Activated CD8-positive, alpha-beta memory T cell treated with anti-CD3 and anti-CD28 coated beads for 24 hours (primary cell): ENCODE data around the gene PDPK1.

Experiments used
- DNase-seq: peaks from one replicate; pipeline ENCODE4 v3.0.0-alpha.2; 2020

Gene PDPK1

DNA sequence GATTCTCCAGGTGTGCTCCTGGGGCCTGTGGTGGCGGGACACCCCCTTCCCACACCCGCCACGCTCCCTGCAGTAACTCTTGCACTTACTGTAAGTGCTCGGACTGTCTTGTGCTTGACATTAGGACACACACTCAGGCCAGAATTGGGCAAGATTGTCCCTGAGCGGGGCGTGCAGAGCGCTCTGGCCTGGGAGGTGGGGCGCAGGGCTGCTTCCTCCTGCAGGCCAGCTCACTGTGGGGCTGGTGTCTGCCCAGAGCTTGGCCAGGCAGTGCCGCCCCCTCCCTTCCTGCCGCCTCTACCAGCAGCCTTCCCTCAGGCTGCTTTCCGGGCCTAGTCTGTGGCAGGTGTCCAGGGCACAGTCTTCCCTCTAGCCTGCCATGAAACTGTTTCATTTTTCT is 30.2 kb upstream of the PDPK1 start:
- DNase-seq: no peak

DNA sequence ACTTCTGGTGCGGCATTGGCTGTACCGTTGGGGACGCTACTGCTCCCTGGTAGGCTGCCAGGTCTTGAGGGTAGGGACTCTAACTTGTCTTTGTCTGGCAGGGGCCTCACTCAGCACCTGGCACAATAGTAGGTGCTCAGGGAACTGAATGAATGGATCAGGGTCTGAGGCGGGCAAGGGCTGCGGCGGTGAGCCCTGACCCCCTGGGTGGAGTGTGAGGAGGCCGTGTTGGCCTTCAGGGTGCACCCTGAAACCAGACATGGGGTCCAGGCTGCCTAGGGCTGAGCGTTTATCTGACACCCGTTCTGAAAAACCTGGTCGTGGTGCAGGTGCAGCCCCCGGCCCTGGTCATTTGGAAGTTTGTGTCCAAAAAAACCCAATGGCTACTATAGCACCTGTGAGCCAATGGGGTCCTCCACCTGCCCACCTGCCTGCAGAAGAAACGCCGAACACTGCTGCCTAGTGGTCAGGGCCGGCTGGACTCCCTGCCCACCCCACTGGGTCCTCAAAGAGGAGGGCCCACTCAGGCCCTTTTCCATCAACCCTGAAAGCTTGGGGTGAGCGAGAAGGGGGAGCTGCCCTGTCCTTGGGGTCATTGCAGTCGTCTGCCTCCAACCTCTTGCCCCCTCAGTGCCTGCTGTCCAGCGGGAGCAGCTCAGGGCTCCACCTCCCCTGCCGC is 29.0 kb upstream of the PDPK1 start:
- DNase-seq: no peak

DNA sequence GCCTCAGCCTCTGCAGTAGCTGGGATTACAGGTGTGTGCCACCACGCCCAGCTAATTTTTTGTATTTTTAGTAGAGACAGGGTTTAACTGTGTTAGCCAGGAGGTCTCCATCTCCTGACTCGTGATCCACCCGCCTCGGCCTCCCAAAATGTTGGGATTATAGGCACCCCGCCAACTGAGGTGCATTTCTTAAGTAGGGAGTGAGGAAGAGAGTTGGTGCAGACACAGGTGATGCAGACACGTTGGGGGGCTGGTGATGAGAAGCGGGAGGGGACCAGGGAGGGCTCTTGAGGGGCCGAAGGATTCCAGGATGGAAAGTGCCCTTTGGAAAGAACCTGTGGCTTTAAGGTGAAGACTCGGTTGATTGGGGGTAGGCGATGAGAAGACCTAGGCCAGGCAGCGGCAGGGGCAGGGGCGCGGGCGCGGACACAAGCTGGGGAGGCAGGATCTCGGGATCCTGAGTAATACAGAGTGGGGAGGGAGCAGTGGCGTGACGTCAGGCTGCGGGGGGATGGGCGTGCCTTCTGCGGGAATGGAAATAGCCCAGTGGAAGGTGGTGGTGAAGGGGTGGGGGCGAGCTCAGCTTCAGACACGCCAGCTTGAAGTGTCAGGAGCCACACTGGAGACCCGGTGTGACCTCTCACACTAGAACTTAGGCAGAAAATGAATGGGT is 26.6 kb upstream of the PDPK1 start:
- DNase-seq: no peak

DNA sequence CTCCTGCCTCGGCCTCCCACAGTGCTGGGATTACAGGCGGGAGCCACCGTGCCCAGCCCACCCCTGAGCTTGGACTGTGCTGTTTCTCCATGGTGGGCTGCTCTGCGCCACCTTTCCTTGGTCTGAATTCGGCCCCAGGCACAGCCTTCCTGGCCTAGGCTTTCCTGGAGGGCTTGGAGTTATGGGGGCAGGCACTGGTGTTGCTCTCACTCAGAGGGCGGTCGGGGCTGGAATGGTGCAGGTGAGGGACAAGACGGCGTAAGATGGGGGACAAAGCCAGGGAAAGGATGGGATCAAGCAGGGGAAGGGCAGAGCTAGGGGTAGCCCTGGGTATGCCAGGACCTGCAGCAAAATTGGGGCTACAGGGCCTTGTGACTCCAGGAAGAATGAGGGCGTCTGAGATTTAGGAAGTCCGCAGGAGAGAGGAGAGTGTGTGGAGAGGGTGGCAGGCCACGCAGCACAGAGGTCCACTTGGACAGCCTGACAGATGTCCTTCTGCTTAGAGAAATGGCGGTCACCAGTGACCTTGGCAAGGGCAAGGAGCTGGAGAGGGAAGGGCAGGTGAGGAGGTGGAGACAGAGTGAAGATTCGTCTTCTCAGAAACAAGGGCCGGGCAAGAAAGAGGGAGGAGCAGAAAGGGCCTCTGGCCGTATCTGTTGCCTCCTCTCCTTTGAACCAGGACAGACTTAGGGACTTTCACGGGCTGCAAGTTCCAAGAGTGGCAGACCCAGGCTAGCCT is 25.7 kb upstream of the PDPK1 start:
- DNase-seq: no peak

DNA sequence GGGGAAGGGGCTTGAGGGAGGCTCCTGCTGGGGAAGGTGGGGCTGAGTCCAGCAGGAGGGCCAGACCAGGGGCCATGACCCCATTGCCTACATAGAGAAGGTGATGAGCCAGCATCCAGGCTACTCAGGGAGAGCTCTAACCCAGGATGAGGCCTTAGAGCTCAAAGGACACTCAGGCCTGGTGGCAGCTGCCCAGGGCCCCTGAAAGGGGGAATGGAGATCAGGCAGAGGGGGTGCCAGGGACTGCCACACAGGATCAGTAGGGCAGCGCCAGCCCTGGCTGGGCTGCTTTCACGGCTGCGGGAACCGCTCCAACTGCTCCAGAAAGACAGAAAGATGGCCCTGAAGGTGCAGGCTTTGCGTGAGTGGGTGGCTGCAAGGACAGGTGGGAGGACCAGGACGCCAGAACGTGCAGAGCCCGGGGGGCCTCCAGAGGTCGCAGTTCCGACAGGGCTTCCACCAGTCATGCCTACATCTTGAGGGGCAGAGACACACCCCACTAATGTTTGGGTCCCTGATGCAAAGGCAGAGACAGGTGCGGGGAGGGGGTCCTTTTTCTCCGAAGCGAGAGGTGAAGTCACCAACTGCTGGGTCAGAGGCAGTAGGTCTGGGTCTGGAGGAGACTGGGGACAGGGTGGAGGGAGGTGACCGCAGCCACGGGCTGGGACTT is 25.0 kb upstream of the PDPK1 start:
- DNase-seq: no peak

DNA sequence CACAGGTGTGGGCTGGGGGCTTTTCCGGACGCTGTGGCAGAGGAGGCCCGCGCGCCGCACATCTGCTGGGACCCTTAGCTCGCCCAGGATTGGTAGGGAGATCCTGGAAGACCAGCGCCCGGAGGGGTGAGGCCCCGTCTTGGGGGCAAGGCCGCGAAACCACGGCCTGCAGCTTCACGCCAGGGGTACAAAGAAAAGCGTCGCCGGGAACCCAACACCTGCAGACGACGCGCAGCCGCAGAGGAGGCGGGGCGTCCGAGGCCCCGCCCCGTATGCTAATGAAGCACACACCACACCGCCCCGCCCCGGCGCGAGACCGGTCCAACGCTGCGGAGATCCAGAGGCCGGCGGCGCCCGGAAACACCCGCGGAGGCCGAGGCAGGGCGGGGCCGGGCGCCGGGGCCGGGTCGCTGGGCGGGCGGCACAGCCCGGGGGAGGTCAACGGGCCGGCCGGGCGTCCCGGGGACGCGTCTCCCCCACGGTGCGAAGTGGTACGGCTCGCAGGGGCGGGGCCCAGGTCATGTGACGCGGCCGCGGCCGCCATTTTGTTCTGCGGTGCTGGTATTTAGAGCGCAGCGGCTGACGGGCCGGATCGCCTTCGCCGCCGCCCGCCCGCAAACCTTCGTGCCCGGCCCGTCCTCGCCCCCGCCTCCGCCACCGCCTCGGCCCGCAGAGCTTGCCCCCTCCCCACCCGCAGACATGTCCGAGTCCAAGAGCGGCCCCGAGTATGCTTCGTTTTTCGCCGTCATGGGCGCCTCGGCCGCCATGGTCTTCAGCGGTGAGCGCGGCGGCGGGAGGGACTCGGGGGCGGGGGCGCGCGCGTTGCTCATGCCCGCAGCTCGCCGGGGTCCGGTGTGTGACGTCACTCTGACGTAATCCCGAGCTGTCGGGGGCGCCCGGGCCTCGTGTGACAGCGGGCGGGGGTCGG is 24.2 kb upstream of the PDPK1 start, which contains the start of gene ATP6V0C:
ATP6V0C (plus strand) TSS at position 548 of the 928 bp plus-strand sequence; CDS start at position 700, 152 bp downstream.
- peak; percentile 96 for DNase-seq

DNA sequence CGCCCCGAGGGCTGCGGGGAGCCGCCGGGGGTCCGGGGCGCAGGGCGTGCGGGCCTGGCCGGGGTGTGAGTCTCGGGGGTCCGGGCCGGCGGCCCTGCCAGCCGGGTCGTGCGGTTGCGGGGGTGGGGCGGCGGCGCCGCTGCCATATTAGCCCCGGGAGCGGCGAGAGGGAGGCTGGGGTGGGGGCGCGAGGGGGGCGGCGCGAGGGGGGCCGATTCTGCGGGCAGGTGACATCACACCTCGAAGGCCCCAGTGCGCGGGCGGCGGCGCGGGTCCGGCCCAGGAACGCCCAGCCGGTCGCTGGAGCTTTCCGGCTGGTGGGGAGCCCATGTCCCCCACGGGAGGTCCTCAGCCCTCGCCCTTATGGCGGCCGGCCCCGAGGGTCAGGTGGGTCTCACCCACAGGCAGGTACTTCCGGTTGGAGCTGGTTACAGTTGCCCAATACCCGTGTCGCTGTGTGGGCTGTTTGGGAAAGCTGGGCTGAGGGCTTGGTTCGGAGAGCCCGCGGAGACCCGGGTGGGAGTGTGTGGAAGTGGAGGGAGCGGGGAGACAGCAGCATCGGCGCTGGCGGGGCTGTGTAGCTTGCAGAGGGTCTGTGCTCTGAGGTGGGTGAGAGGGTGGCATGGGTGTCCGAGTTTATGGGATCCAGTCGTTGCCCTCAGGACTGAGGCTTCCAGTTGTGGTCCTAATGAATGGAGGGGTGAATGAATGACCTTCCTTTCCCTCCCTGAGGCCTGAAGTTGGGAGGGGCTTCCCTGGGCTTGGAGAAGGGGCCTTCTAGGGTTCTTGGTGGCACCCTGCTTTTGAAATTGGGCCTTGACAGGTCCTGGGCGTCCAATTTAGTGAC is 23.3 kb upstream of the PDPK1 start:
- no peak for DNase-seq

DNA sequence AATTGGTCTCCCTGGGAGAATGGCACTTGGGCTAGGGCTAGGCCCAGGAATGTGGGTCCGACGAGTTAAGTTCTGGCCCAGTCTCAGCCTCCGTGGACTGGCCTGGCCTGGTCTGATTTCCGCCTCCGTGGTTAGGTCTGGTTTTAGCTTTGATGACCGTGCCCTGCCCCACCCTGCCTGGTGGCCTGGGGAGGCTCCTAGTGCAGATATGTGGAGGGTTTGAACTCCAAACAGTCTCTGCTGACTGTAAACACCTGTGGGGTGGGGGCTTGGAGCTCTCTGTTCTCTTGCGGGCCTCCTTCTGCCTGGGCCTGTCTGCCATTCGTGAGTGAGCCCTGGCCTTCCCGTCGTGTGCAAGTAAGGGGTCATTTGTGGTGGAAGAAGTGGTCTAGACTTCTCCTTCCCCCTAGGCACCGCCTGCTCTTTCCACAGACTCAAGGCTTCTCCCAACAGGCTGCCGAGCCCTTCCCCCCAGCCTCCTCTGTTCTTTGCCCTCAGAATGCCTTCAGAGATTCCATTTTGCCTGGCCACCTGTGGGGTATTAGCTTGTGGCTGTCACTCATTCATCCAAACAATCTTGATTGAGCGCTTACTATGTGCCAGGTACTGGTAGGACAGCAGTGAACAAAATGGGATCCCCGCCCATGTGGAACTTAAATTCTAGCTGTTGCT is 22.5 kb upstream of the PDPK1 start:
- DNase-seq: no peak

DNA sequence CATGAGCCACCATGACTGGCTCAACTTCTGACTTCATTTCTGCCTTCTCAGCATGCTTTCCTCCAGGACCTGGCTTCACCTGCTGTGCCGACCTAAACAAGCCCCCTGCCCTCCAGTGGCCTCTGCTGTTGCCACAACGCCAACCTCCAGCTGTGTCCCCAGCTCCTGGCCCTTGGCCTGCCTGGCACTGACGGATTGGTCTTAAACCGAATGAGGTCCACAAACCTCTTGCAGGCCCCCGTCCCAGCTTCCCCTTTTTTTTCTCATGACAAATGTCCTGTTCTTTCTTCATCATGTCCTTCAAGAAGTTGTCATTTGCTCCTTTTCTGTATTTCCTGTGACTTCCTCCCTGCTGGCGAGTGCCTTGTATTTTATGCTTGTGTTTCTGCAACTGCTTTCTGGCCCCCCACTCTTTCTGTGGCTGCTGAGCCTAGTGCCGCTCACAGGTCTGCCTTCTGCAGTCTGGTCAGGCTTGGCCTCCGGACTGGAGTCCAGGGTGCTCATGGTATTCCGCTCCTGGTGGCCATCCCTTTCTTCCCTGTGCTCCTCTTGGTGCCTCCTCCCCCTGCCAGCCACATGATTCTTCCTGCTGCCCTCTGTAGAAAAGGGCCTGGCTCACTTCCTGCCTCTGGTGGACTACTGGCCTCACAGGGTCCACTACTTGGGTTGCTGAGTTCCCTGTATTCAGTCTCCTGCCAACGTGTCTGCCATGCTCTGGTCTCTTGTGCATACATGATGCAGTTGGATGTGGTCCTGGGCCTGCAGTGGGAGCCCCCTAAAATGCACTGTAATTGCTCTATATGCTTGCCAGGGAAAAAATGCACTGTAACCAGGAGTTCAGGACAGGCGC is 21.2 kb upstream of the PDPK1 start:
- DNase-seq: no peak

DNA sequence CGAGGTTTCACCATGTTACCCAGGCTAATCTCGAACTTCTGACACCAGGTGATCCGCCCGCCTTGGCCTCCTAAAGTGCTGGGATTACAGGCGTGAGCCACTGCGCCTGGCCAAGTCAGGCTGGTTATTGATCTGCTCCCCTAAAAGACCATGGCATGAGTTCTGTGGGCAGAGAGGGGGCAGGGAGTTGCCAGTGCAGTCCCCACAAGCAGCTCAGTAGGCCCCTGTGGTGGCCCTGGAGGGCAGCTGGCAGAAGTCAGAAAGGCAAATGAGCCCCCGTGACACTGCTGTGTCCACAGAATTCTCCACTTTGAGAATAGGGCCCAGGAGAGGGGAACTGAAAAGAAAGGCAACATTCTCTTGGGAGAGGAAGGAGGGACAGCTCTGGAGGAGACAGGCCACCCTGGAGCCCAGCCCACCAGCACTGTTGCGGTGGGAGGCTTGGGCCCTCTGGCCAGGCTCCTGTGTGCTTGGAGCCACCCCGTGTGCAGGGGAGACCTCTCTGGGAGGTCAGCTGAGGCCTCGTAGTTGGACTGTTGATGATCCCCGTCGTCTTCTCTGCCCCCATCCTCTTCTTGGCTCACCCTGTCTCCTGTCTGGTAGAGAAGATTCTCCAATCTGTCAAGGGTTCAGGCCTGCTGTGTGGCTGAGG is 19.7 kb upstream of the PDPK1 start:
- no peak for DNase-seq

DNA sequence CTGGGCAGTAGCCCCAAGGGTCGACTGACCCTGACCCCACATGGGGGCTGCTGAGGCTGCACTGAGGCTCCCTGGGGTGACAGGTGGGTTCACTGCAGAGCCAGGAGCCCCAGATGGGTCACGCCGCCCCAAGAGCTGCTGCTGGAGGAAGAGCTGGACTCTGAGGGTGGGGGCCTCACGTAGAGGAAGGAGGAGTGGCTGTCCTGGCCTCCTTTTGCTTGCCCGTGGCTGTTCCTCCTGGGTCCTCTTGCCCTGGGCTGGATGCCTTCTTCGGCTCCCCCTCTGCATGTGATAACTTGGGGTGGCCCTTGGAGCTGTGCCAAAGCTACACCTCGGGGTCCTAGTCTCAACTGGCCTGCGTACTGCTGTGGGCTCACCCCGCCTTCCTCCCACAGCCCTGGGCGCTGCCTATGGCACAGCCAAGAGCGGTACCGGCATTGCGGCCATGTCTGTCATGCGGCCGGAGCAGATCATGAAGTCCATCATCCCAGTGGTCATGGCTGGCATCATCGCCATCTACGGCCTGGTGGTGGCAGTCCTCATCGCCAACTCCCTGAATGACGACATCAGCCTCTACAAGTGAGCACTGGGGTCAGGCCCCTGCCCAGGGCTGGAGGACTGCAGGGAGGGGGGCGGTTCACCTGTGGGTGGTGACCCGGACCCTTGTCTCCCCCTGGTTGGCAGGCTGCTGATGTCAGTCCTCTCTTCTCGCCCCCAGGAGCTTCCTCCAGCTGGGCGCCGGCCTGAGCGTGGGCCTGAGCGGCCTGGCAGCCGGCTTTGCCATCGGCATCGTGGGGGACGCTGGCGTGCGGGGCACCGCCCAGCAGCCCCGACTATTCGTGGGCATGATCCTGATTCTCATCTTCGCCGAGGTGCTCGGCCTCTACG is 18.8 kb upstream of the PDPK1 start:
- DNase-seq: no peak

DNA sequence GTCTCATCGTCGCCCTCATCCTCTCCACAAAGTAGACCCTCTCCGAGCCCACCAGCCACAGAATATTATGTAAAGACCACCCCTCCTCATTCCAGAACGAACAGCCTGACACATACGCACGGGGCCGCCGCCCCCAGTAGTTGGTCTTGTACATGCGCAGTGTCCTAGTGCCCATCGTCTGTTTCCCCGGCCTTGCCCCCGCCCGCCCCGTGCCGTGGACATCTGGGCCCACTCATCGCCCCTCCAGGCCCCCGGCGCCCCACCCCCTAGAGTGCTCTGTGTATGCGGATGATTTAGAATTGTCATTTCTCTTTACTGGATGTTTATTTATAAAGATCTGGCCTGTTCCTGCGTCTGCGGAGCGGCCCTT is 18.1 kb upstream of the PDPK1 start:
- DNase-seq: no peak

DNA sequence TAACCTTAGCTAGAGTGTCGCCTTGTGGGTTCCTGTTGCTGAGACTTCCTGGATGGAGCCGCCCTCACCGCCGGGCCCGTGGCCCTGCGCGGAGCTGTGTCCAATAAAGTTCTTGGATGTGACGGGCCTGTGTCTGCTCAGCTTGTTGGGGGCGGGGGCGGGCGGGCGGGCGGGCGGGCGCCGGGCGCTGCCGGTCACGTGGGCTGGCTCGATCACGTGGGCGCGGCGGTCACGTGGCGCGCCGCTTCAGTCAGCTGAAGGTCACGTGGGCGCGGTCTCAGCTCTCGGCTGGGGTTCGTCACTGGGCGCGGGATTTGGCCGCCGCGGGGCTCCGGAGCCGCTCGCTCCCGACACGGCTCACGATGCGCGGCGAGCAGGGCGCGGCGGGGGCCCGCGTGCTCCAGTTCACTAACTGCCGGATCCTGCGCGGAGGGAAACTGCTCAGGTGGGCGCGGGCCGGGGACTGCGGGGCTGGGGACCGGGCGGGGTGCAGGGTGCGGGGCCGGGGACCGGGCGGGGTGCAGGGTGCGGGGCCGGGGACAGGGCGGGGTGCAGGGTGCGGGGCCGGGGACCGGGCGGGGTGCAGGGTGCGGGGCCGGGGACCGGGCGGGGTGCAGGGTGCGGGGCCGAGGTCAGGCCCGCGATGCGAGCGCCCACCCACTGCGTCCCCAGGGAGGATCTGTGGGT is 17.6 kb upstream of the PDPK1 start, which contains the start of gene AMDHD2:
AMDHD2 (plus strand) TSS at position 275 of the 687 bp plus-strand sequence; CDS start at position 363, 88 bp downstream.
- DNase-seq: peak; percentile 90

DNA sequence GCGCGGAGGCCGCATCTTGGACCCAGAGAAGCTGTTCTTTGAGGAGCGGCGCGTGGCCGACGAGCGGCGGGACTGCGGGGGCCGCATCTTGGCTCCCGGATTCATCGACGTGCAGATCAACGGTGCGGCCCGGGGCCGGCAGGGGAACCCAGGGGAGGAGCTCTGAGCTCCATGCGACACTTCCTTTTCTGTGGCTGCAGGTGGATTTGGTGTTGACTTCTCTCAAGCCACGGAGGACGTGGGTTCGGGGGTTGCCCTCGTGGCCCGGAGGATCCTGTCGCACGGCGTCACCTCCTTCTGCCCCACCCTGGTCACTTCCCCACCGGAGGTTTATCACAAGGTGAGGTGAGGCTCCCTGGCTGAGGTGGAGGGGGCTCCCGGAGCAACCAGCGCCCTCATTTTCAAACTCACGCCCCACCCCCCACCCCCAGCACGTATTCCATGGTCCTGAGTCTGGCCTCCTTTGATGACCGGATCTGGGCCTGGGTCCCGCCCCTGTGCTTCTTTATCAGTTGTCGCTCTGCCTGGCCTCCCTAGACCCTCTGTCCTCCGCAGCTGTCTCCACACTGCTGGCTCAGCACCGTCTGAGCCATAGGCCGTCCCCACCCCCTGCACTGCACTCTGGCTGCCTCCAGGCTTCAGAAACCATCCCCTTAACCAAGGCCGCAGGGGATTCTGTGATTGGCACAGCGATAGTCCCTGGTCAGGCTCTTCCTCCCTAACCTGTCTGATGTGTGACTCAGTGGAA is 16.9 kb upstream of the PDPK1 start:
- no peak for DNase-seq

DNA sequence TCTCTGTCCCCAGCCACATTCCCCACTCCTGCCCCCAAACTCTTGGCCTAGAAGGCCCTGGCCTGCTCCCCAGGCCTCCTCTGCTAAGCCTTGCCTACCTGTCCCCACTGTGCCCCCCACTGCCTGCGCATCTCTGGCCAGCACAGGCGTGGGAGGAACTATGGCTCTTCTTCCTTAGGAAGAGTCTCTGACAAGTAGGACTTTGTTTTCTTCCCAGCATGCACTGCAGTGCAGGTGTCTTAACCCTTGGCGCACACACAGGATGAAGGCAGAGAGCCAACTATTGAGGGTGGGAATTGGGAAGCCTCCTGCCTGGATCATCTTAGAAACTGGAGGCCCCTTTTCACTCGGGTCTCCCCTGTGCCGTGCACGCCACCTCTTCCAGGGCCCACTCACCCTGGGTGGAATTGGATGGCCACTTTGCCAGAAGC is 14.0 kb upstream of the PDPK1 start:
- DNase-seq: no peak

DNA sequence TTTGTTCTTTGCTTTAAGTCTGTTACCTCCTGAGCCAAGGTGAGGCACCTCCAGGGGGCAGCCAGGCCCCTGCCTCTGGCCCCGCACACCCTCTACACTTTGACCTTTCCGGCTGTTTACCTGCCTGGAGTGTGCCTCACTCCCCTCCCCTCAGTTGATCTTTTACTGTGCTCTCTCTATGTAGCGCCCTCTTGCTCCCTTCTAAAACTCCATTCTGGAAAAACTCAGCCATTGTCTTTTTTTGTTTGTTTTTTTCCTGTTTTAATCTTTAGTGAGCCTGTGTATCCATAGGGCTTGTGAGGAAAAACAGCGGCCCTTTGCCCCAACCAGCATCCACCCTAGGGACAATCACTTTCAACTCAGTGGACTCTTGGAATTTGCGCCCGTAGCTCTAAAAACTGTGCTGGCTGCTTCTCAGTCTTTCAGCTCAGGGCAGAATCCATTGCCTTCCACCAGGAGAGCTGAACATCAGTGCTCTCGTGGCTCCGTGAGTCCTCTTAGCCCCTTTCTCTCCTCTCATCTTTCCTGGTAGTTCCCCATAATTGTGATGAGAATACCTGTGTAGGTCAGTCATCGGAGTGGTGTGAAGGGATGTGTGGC is 13.4 kb upstream of the PDPK1 start:
- no peak for DNase-seq
